ENCODE data around the gene WWOX. TPM values are rescaled to one million over a fixed set of nuclear protein-coding genes. Genes with fewer than 3 reads are reported as not detected.

WWOX gene
- 120 TPM for total RNA-seq

GRCh38 chr16:78099271-78100111 is at the start of gene WWOX:
Gene WWOX (plus strand): TSS chr16:78099654.

Other genes with a start within 250 kb of the WWOX start
- gene CLEC3A, start 77.1 kb upstream of the WWOX start, total RNA-seq, result not detected